Naive thymus-derived CD4-positive, alpha-beta T cell (primary cell): ENCODE data around the gene EEF2. TPM values are rescaled to one million over a fixed set of nuclear protein-coding genes. Genes with fewer than 3 reads are reported as not detected.

Source experiments
- ATAC-seq: fragments of 150-1000 bp; cut with Tn5 transposase; 2 replicates; pipeline ENCODE4 v1.10.0; 2021; ENCODE audit warnings: mild to moderate bottlenecking, moderate library complexity
- CTCF ChIA-PET: fragments of 350-600 bp; sonication (Branson Sonifier 250); formaldehyde crosslinking; loops from one replicate; lab custom pipeline; 2021; ENCODE audit warnings: antibody characterized with exemption; lab: Charles Lee
- POLR2A ChIA-PET: fragments of 350-600 bp; sonication (Branson Sonifier 250); formaldehyde crosslinking; loops from one replicate; lab custom pipeline; 2021; ENCODE audit warnings: antibody characterized with exemption, inconsistent platforms; lab: Charles Lee
- DNase-seq, 9 donors: peaks; one replicate each; pipeline versions ENCODE4 v3.0.0 to v3.0.0-alpha.2; 2020 to 2022; ENCODE audit warnings: mixed read lengths in 1 of 9
- H3K27ac ChIP-seq: one replicate; pipeline ENCODE4 v1.7.0; 2013; ENCODE audit warnings: mild to moderate bottlenecking, low read depth, low read length, moderate library complexity
- H3K27me3 ChIP-seq, 2 donors: one replicate each; pipeline ENCODE4 v1.7.0; 2013; ENCODE audit warnings: low read length in 2 of 2, mild to moderate bottlenecking in 2 of 2, moderate library complexity in 2 of 2; ENCODE audit not compliant: control insufficient read depth in 2 of 2, insufficient read depth in 2 of 2
- H3K36me3 ChIP-seq, 3 experiments: 1 replicate in 2 of 3; 2 replicates in 1 of 3; pipeline ENCODE4 v1.7.0; 2013; ENCODE audit warnings: low read length in 3 of 3, mild to moderate bottlenecking in 3 of 3, moderate library complexity in 1 of 3; ENCODE audit not compliant: insufficient read depth in 3 of 3, control insufficient read depth in 2 of 3
- H3K4me1 ChIP-seq, 2 donors: one replicate each; pipeline ENCODE4 v1.7.0; 2013; ENCODE audit warnings: low read length in 2 of 2, mild to moderate bottlenecking in 2 of 2, moderate library complexity in 1 of 2; ENCODE audit not compliant: control insufficient read depth in 2 of 2, insufficient read depth in 2 of 2
- H3K4me3 ChIP-seq: 2 replicates; pipeline ENCODE4 v1.7.0; 2013; ENCODE audit warnings: mild to moderate bottlenecking, low read length
- H3K9me3 ChIP-seq, 3 experiments: 1 replicate in 2 of 3; 2 replicates in 1 of 3; pipeline ENCODE4 v1.7.0; 2013; ENCODE audit warnings: low read length in 3 of 3; ENCODE audit not compliant: control insufficient read depth in 2 of 3
- H3K27ac Mint-ChIP-seq, 9 donors: one replicate each; pipeline ENCODE4 v1.8.0; 2020 to 2022; ENCODE audit warnings: mixed read lengths in 9 of 9, mild to moderate bottlenecking in 8 of 9, moderate library complexity in 5 of 9, inconsistent platforms in 2 of 9
- H3K27me3 Mint-ChIP-seq, 5 donors: one replicate each; pipeline ENCODE4 v1.8.0; 2021 to 2022; ENCODE audit warnings: mixed read lengths in 5 of 5, mild to moderate bottlenecking in 1 of 5
- H3K36me3 Mint-ChIP-seq, 5 donors: one replicate each; pipeline ENCODE4 v1.8.0; 2020 to 2022; ENCODE audit warnings: mixed read lengths in 5 of 5, mild to moderate bottlenecking in 3 of 5, inconsistent platforms in 1 of 5
- H3K4me1 Mint-ChIP-seq, 7 donors: one replicate each; pipeline ENCODE4 v1.8.0; 2020 to 2022; ENCODE audit warnings: mixed read lengths in 7 of 7, mild to moderate bottlenecking in 3 of 7, inconsistent platforms in 1 of 7
- H3K4me3 Mint-ChIP-seq, 10 donors: one replicate each; pipeline ENCODE4 v1.8.0; 2020 to 2022; ENCODE audit warnings: mild to moderate bottlenecking in 10 of 10, mixed read lengths in 10 of 10, moderate library complexity in 6 of 10, inconsistent platforms in 2 of 10
- H3K9me3 Mint-ChIP-seq, 11 donors: one replicate each; pipeline ENCODE4 v1.8.0; 2020 to 2022; ENCODE audit warnings: mixed read lengths in 11 of 11, mild to moderate bottlenecking in 4 of 11, inconsistent platforms in 1 of 11, moderate library complexity in 1 of 11
- intact Hi-C, 2 donors: fragments of 100-400 bp; cut with micrococcal nuclease; formaldehyde crosslinking; loops; one replicate each; pipeline ENCODE4 v1.15.1; 2023
- polyA plus RNA-seq, 2 donors: library from polyadenylated mRNA; unstranded; fragments of 300-500 nt; fragmentation: Illumina TruSeq; gene quantifications; one replicate each; pipeline ENCODE4 v1.2.3, GENCODE V29; 2021
- total RNA-seq, 6 experiments: library from RNA in 5 of 6; stranded (reverse) in 5 of 6; gene quantifications; 1 replicate in 5 of 6; 2 replicates in 1 of 6; pipeline ENCODE4 v1.2.3 and lab custom pipeline; 2021 to 2026

EEF2 gene
- total and polyA plus RNA-seq, 7 experiments from 2014 or later, result 611 to 2,674 (median 2,232) TPM

- Histone ChIP-seq H3K4me1 (peaks cover 3 to 12% of the 10 kb centered on the region in 2 donors), H3K4me3 (no peak overlapping the region), H3K9me3 (no peaks in the 10 kb centered on the region), H3K27me3 (no peaks in the 10 kb centered on the region), H3K27ac (no peak overlapping the region), H3K36me3 (peaks cover 0 to 78% (median 0%) of the 10 kb centered on the region in 3 experiments)
- no peak for DNase-seq
- H3K4me1 Mint-ChIP-seq, result peaks cover 3 to 50% (median 28%) of the 10 kb centered on the region in 7 donors
- no peak for ATAC-seq
- H3K9me3 Mint-ChIP-seq, result no peaks in the 10 kb centered on the region
- H3K36me3 Mint-ChIP-seq, result peaks cover 0 to 10% (median 0%) of the 10 kb centered on the region in 5 donors
- H3K4me3 Mint-ChIP-seq, result no peak overlapping the region
- no peak overlapping the region for H3K27ac Mint-ChIP-seq
- intact Hi-C loops, result no loop called here
- ChIA-PET POLR2A (interaction anchor here (0.6 kb wide), 1 partner anchor 371 kb away, joined by 3 read pairs; no protein-coding TSS in a partner anchor), CTCF (no interaction called here)
- no peaks in the 10 kb centered on the region for H3K27me3 Mint-ChIP-seq
Observed at GRCh38 chr19:4015705-4016402, 30.6 kb upstream of the EEF2 start.

- Histone ChIP-seq H3K36me3 (peaks cover 0 to 76% (median 0%) of the 10 kb centered on the region in 3 experiments), H3K4me1 (peaks cover 11 to 20% of the 10 kb centered on the region in 2 donors), H3K9me3 (no peaks in the 10 kb centered on the region), H3K4me3 (no peak overlapping the region), H3K27me3 (no peaks in the 10 kb centered on the region), H3K27ac (no peak overlapping the region)
- H3K27me3 Mint-ChIP-seq, result no peaks in the 10 kb centered on the region
- peaks cover 3 to 50% (median 29%) of the 10 kb centered on the region in 7 donors for H3K4me1 Mint-ChIP-seq
- H3K36me3 Mint-ChIP-seq, result peaks cover 0 to 5% (median 0%) of the 10 kb centered on the region in 5 donors
- DNase-seq, result peak in 7 of 9 donors; percentile 23 to 52 (median 46)
- ATAC-seq, result peak; percentile 55
- intact Hi-C loops, result no loop called here
- ChIA-PET CTCF (no interaction called here), POLR2A (no interaction called here)
- no peak overlapping the region for H3K4me3 Mint-ChIP-seq
- no peaks in the 10 kb centered on the region for H3K9me3 Mint-ChIP-seq
- H3K27ac Mint-ChIP-seq, result peak overlapping the region in 2 of 9 donors; percentile 8 to 49
Observed at GRCh38 chr19:4014541-4015491, 29.6 kb upstream of the EEF2 start.

GRCh38 chr19:4013886-4014540 lies 28.8 kb upstream of the EEF2 start:
- no peaks in the 10 kb centered on the region for H3K27me3 Mint-ChIP-seq
- H3K9me3 Mint-ChIP-seq, result peaks cover 0 to under 1% (median 0%) of the 10 kb centered on the region in 11 donors
- Histone ChIP-seq H3K4me3 (no peak overlapping the region), H3K36me3 (peaks cover 0 to 76% (median 0%) of the 10 kb centered on the region in 3 experiments), H3K27ac (no peak overlapping the region), H3K4me1 (peaks cover 17 to 27% of the 10 kb centered on the region in 2 donors), H3K27me3 (no peaks in the 10 kb centered on the region), H3K9me3 (no peaks in the 10 kb centered on the region)
- no peak overlapping the region for H3K4me3 Mint-ChIP-seq
- no peak overlapping the region for H3K27ac Mint-ChIP-seq
- ChIA-PET CTCF (no interaction called here), POLR2A (interaction anchor here (0.6 kb wide), 1 partner anchor 47 kb away, joined by 3 read pairs; no protein-coding TSS in a partner anchor)
- peaks cover 9 to 58% (median 36%) of the 10 kb centered on the region in 7 donors for H3K4me1 Mint-ChIP-seq
- intact Hi-C loops, result no loop called here
- DNase-seq (no peak), ATAC-seq (no peak)
- H3K36me3 Mint-ChIP-seq, result peaks cover 0 to 5% (median 0%) of the 10 kb centered on the region in 5 donors

DNA sequence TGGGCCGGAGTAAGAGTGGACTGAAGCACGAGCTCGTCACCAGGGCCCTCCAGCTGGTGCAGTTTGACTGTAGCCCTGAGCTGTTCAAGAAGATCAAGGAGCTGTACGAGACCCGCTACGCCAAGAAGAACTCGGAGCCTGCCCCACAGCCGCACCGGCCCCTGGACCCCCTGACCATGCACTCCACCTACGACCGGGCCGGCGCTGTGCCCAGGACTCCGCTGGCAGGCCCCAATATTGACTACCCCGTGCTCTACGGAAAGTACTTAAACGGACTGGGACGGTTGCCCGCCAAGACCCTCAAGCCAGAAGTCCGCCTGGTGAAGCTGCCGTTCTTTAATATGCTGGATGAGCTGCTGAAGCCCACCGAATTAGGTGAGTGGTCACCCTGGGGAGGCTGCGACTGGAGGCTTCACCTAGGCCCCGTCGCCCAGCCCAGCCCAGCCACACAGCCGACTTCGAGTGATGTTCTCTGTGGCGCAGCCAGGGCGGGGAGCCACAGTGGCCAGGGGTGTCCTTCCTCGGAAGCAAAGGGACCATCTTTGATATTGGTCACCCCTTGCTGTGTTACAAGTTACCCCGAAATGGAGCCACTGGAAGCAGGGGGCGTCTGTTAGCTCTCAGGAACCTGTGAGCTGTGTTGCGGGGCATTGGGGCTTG lies 27.8 kb upstream of the EEF2 start:
- H3K4me1 Mint-ChIP-seq, result peaks cover 13 to 59% (median 39%) of the 10 kb centered on the region in 7 donors
- intact Hi-C loops, result no loop called here
- Histone ChIP-seq H3K4me1 (peaks cover 26 to 35% of the 10 kb centered on the region in 2 donors), H3K9me3 (no peaks in the 10 kb centered on the region), H3K27me3 (no peaks in the 10 kb centered on the region), H3K36me3 (peaks cover 0 to 73% (median 0%) of the 10 kb centered on the region in 3 experiments), H3K4me3 (no peak overlapping the region), H3K27ac (no peak overlapping the region)
- peak overlapping the region in 2 of 9 donors; percentile 37 to 70 for H3K27ac Mint-ChIP-seq
- DNase-seq, result no peak
- H3K4me3 Mint-ChIP-seq, result peak overlapping the region in 2 of 10 donors; percentile 16 to 19
- no peaks in the 10 kb centered on the region for H3K36me3 Mint-ChIP-seq
- CTCF ChIA-PET, result no interaction called here
- POLR2A ChIA-PET, result interaction anchor here (0.6 kb wide), 1 partner anchor 47 kb away, joined by 3 read pairs; no protein-coding TSS in a partner anchor
- no peaks in the 10 kb centered on the region for H3K27me3 Mint-ChIP-seq
- peaks cover 0 to 3% (median 0%) of the 10 kb centered on the region in 11 donors for H3K9me3 Mint-ChIP-seq
- ATAC-seq, result no peak

DNA sequence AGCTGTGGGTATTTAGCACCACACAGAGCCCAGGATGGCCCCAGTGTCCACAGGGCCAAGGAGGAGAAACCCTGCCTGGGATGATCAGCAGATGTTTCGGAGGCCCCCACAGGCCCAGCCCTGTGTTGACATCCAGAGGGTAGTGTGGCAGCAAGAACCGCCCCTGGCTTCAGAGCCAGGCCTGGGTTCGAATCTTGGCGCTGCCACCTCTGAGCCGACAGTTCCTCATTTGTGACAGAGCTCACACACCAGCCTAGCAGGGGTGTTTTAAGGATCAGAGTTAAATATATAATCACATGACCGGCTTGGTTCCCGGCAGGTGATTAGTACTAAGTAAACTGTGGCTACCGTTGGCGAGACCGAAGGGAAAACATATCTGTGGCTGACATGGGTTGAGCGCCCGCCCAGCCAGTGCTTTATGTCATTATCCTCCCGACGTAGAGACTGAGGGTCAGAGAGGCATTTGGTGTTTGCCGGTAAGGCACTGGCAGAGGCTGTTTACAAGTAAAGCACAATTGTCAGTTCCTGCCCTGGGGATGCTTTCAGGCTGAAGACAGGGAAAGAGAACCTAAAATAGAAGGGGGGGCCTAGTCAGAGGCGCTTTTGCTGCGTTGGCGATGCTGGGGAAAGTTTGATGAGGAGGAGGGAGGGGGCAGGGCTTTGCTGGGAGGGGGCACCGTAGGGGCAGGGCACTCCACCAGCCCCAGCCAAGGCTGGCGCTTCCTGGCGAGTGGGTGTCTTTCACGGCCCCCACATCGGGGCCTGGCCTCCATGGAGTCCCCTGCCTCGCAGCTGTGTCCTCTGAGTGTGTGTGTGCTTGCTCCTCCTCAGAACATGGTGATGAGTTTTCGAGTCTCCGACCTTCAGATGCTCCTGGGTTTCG lies 27.1 kb upstream of the EEF2 start:
- H3K4me1 ChIP-seq, result peaks cover 26 to 35% of the 10 kb centered on the region in 2 donors
- ChIA-PET CTCF (no interaction called here), POLR2A (no interaction called here)
- Mint-ChIP-seq H3K27me3 (no peaks in the 10 kb centered on the region), H3K4me1 (peaks cover 13 to 59% (median 37%) of the 10 kb centered on the region in 7 donors), H3K4me3 (peak overlapping the region in 3 of 10 donors; percentile 6 to 19 (median 8)), H3K36me3 (no peaks in the 10 kb centered on the region), H3K9me3 (peaks cover 0 to 3% (median 0%) of the 10 kb centered on the region in 11 donors), H3K27ac (peak overlapping the region in 2 of 9 donors; percentile 70)
- no peak overlapping the region for H3K4me3 ChIP-seq
- H3K9me3 ChIP-seq, result no peaks in the 10 kb centered on the region
- peaks cover 0 to 67% (median 0%) of the 10 kb centered on the region in 3 experiments for H3K36me3 ChIP-seq
- ATAC-seq (no peak), DNase-seq (no peak)
- intact Hi-C loops, result no loop called here
- no peak overlapping the region for H3K27ac ChIP-seq
- H3K27me3 ChIP-seq, result no peaks in the 10 kb centered on the region
